ENCODE results near the gene RNASEH1. TPM values are rescaled to one million over a fixed set of nuclear protein-coding genes. Genes with fewer than 3 reads are reported as not detected.

Gene RNASEH1
- total and polyA plus RNA-seq, 10 of the 15 experiments (the other 5 are each of a cell fraction or from before 2014, with no cell fraction given): 18.2 to 68.5 (median 28.2) TPM

DNA sequence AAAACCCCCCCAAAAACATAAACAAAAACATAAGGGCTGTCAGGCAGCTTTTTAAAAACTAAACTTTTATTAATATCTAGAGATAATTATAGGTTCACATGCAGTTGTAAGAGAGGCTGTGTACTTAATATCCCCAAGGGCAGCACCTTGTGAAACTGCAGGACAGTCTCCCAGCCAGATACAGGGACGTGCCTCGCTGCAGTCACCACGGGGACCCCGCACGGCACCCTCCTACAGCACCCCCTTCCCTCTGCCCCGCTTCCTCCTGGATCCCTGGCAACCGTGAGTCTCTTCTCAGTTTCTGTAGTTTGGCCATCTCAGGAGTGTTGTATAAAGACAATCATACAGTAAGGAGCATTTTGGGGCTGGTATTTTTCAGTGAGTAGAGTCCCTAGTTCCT, 30.0 kb upstream of the RNASEH1 start:
- CTCF ChIA-PET: no interaction called here
- H3K4me2 ChIP-seq (ENCODE audit: control insufficient read depth, insufficient read depth): no peak overlapping the region
- no peak overlapping the region for H2AFZ ChIP-seq (ENCODE audit: control insufficient read depth, low read depth, low read length)
- POLR2A ChIA-PET: interaction anchor here (1.0 kb wide), 1 partner anchor 9 kb away, joined by 3 read pairs; no protein-coding TSS in a partner anchor
- no peaks in the 10 kb centered on the region for H3K79me2 ChIP-seq (ENCODE audit: control insufficient read depth, insufficient read depth, low read length)
- H4K20me1 ChIP-seq (ENCODE audit: control insufficient read depth, insufficient read depth): no peaks in the 10 kb centered on the region
- RAD21 ChIA-PET (ENCODE audit: unreplicated experiment): interaction anchor here (1.0 kb wide), 1 partner anchor 8 kb away, joined by 3 read pairs; no protein-coding TSS in a partner anchor
- H3K4me1 ChIP-seq (ENCODE audit: control insufficient read depth, insufficient read depth, low read length): no peaks in the 10 kb centered on the region; the same call in 1 of the 2 replicates
- no peak overlapping the region for H3K27ac ChIP-seq (ENCODE audit: control insufficient read depth, insufficient read depth)
- H3K27me3 ChIP-seq (replicated peaks in 1 of 2; ENCODE audit: control insufficient read depth in 2 of 2, insufficient read depth in 2 of 2, low read length in 1 of 2): no peaks in the 10 kb centered on the region
- no TSS peak for BruUV-seq (replicated peaks)
- intact Hi-C loops (cut with micrococcal nuclease; ENCODE audit: unreplicated experiment): no loop called here
- no peak for TF ChIP-seq SUPT20H (IDR thresholded peaks at IDR 0.05; ENCODE audit: borderline replicate concordance, control insufficient read depth, low read depth, low read length)
- TF ChIP-seq ASH2L (IDR thresholded peaks at IDR 0.05; ENCODE audit: borderline replicate concordance, low read depth): no peak
- TF ChIP-seq, protein P1, sequence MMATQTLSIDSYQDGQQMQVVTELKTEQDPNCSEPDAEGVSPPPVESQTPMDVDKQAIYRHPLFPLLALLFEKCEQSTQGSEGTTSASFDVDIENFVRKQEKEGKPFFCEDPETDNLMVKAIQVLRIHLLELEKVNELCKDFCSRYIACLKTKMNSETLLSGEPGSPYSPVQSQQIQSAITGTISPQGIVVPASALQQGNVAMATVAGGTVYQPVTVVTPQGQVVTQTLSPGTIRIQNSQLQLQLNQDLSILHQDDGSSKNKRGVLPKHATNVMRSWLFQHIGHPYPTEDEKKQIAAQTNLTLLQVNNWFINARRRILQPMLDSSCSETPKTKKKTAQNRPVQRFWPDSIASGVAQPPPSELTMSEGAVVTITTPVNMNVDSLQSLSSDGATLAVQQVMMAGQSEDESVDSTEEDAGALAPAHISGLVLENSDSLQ (IDR thresholded peaks at IDR 0.05): no peak
- TF ChIP-seq SIX5 (IDR thresholded peaks at IDR 0.05; ENCODE audit: low read depth, low read length, severe bottlenecking): no peak
- no peak for TF ChIP-seq BCL11A (IDR thresholded peaks at IDR 0.05; ENCODE audit: low read depth, low read length)
- TF ChIP-seq NFXL1 (IDR thresholded peaks at IDR 0.05; ENCODE audit: borderline replicate concordance): no peak
- 55% methylated on average over 7 of the region's 7 CpGs for WGBS (ENCODE audit: insufficient coverage, insufficient replicate concordance, low lambda C conversion rate, missing lambda C conversion rate)
- peaks cover 11 to 27% of the 10 kb centered on the region in 2 experiments for H3K36me3 ChIP-seq (ENCODE audit: control insufficient read depth in 2 of 2, insufficient read depth in 2 of 2, low read length in 1 of 2)
- ATAC-seq (no peak), DNase-seq (ENCODE audit: low read depth, low spot score) (no peak), FAIRE-seq (no peak)
- H3K9me3 ChIP-seq (replicated peaks; ENCODE audit: control insufficient read depth, insufficient read depth, low read length): no peaks in the 10 kb centered on the region
- no peak overlapping the region for H3K4me3 ChIP-seq
- SMC1A ChIA-PET (ENCODE audit: uncharacterized antibody, unreplicated experiment): no interaction called here
- no peak overlapping the region for H3K9ac ChIP-seq (ENCODE audit: control insufficient read depth, insufficient read depth, low read length)
- in situ Hi-C loops (cut with MboI): no loop called here

DNA sequence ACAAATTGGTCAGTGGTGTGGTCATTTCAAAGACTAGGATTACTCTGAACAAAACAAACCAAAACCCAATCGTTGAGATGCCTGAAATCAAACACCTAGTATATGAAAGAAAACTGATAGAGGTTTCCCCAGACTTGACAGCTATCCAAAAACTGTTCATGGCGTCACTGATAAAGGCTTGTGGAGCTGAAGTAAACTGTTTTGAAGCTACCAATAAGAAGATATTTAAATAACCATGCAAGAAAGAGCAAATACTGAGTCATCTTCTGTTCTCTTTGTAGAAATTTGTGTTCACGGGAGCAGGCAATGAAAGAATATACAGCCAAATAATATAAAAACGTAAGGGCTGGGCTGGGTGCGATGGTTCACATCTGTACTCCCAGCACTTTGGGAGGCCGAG, 29.3 kb upstream of the RNASEH1 start:
- Histone ChIP-seq H2AFZ (ENCODE audit: control insufficient read depth, low read depth, low read length) (no peak overlapping the region), H3K9ac (ENCODE audit: control insufficient read depth, insufficient read depth, low read length) (no peak overlapping the region), H3K4me2 (ENCODE audit: control insufficient read depth, insufficient read depth) (no peak overlapping the region), H3K27ac (ENCODE audit: control insufficient read depth, insufficient read depth) (no peak overlapping the region), H3K9me3 (replicated peaks; ENCODE audit: control insufficient read depth, insufficient read depth, low read length) (no peaks in the 10 kb centered on the region), H3K79me2 (ENCODE audit: control insufficient read depth, insufficient read depth, low read length) (no peaks in the 10 kb centered on the region), H3K4me1 (ENCODE audit: control insufficient read depth, insufficient read depth, low read length) (no peaks in the 10 kb centered on the region; the same call in 1 of the 2 replicates), H4K20me1 (ENCODE audit: control insufficient read depth, insufficient read depth) (no peaks in the 10 kb centered on the region), H3K27me3 (replicated peaks in 1 of 2; ENCODE audit: control insufficient read depth in 2 of 2, insufficient read depth in 2 of 2, low read length in 1 of 2) (no peaks in the 10 kb centered on the region), H3K36me3 (ENCODE audit: control insufficient read depth in 2 of 2, insufficient read depth in 2 of 2, low read length in 1 of 2) (peaks cover 11 to 29% of the 10 kb centered on the region in 2 experiments), H3K4me3 (no peak overlapping the region)
- intact Hi-C loops (cut with micrococcal nuclease; ENCODE audit: unreplicated experiment) (no loop called here), in situ Hi-C loops (cut with MboI) (no loop called here)
- TF ChIP-seq SMC3 (IDR thresholded peaks at IDR 0.05; ENCODE audit: borderline replicate concordance, low read length) (no peak), STAT1 (conservative IDR thresholded peaks at IDR 0.05) (no peak), CBX5 (IDR thresholded peaks at IDR 0.05; ENCODE audit: low read depth) (no peak)
- no peak for ATAC-seq
- BruUV-seq (replicated peaks): no TSS peak
- FAIRE-seq: no peak
- POLR2A ChIA-PET: interaction anchor here (1.0 to 1.2 kb wide), 2 partner anchors 8 to 9 kb away, joined by 3 read pairs; no protein-coding TSS in a partner anchor
- CTCF ChIA-PET: no interaction called here
- no peak for DNase-seq (ENCODE audit: low read depth, low spot score)
- RAD21 ChIA-PET (ENCODE audit: unreplicated experiment): interaction anchor here (1.0 kb wide), 1 partner anchor 8 kb away, joined by 3 read pairs; no protein-coding TSS in a partner anchor
- SMC1A ChIA-PET (ENCODE audit: uncharacterized antibody, unreplicated experiment): no interaction called here
- 94% methylated on average over 6 of the region's 6 CpGs for WGBS (ENCODE audit: insufficient coverage, insufficient replicate concordance, low lambda C conversion rate, missing lambda C conversion rate)
